Gastroesophageal sphincter (tissue), 3 donors: ENCODE results near the gene CMTM7.

Experiments used
- EP300 ChIP-seq: sonication (generic); formaldehyde crosslinking; IDR thresholded peaks from one replicate; pipeline ENCODE4 v1.6.1; 2017; ENCODE audit warnings: antibody characterized with exemption, mild to moderate bottlenecking
- POLR2A ChIP-seq, 2 donors: fragments of 450-650 bp; IDR thresholded peaks; one replicate each; pipeline ENCODE4 v1.6.1; 2017; ENCODE audit warnings: antibody characterized with exemption in 2 of 2, mild to moderate bottlenecking in 2 of 2, moderate library complexity in 1 of 2
- TF ChIP-seq, protein P1 (sequence below), 4 experiments: fragments of 200-600 bp in 2 of 4; fragments of 450-650 bp in 2 of 4; sonication (generic) in 1 of 4; IDR thresholded peaks; one replicate each; pipeline ENCODE4 v1.5.1; 2017 to 2019; ENCODE audit warnings: antibody characterized with exemption in 4 of 4, mild to moderate bottlenecking in 2 of 4, moderate library complexity in 2 of 4

GRCh38 chr3:32398531-32398930 is 6.9 kb downstream of the CMTM7 start:
- TF ChIP-seq, protein P1, sequence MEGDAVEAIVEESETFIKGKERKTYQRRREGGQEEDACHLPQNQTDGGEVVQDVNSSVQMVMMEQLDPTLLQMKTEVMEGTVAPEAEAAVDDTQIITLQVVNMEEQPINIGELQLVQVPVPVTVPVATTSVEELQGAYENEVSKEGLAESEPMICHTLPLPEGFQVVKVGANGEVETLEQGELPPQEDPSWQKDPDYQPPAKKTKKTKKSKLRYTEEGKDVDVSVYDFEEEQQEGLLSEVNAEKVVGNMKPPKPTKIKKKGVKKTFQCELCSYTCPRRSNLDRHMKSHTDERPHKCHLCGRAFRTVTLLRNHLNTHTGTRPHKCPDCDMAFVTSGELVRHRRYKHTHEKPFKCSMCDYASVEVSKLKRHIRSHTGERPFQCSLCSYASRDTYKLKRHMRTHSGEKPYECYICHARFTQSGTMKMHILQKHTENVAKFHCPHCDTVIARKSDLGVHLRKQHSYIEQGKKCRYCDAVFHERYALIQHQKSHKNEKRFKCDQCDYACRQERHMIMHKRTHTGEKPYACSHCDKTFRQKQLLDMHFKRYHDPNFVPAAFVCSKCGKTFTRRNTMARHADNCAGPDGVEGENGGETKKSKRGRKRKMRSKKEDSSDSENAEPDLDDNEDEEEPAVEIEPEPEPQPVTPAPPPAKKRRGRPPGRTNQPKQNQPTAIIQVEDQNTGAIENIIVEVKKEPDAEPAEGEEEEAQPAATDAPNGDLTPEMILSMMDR (IDR thresholded peaks at IDR 0.05), result no peak
- TF ChIP-seq EP300, result no peak
- no peak for TF ChIP-seq POLR2A (IDR thresholded peaks at IDR 0.05)
